Measurements from ENCODE around the gene SLC37A3.

- TF ChIP-seq CTCF (conservative IDR thresholded peaks at IDR 0.05 in 1 of 2, IDR thresholded peaks at IDR 0.05 in 1 of 2; ENCODE audit: low read depth in 1 of 2, low read length in 2 of 2) (no peak), EZH2 (IDR thresholded peaks at IDR 0.05; ENCODE audit: low read length, missing control alignments) (no peak)
Observed at GRCh38 chr7:140327261-140327661, 71.1 kb downstream of the SLC37A3 start.
